Activated CD8-positive, alpha-beta memory T cell treated with anti-CD3 and anti-CD28 coated beads, Interleukin-2, amount 10 ng/mL, durations not matched to agents 7 days and 5 days (primary cell): ENCODE results near the gene SLC7A1. TPM values are rescaled to one million over a fixed set of nuclear protein-coding genes. Genes with fewer than 3 reads are reported as not detected.
A peak's percentile ranks its signal among the peaks of the same experiment; 100 is the strongest.

ENCODE experiments used
- ATAC-seq: fragments of 150-1000 bp; cut with Tn5 transposase; one replicate; pipeline ENCODE4 v1.10.0; 2021; ENCODE audit warnings: moderate library complexity
- CTCF ChIA-PET: fragments of 350-600 bp; sonication (Branson Sonifier 250); formaldehyde crosslinking; loops from one replicate; lab custom pipeline; 2021; ENCODE audit warnings: antibody characterized with exemption; lab: Charles Lee
- DNase-seq: peaks from one replicate; pipeline ENCODE4 v3.0.0-alpha.2; 2020
- H3K27ac Mint-ChIP-seq: one replicate; pipeline ENCODE4 v1.8.0; 2021; ENCODE audit warnings: mild to moderate bottlenecking, mixed read lengths
- H3K27me3 Mint-ChIP-seq: one replicate; pipeline ENCODE4 v1.8.0; 2021; ENCODE audit warnings: mixed read lengths
- H3K36me3 Mint-ChIP-seq: one replicate; pipeline ENCODE4 v1.8.0; 2021; ENCODE audit warnings: mild to moderate bottlenecking, mixed read lengths
- H3K4me1 Mint-ChIP-seq: one replicate; pipeline ENCODE4 v1.8.0; 2021; ENCODE audit warnings: mixed read lengths
- H3K4me3 Mint-ChIP-seq: one replicate; pipeline ENCODE4 v1.8.0; 2021; ENCODE audit warnings: mild to moderate bottlenecking, moderate library complexity, mixed read lengths
- H3K9me3 Mint-ChIP-seq: one replicate; pipeline ENCODE4 v1.8.0; 2022; ENCODE audit warnings: low read depth, mixed read lengths
- total RNA-seq, 2 experiments: library from RNA; stranded (reverse); gene quantifications; one replicate each; pipeline ENCODE4 v1.2.3, GENCODE V29; 2021

The SLC7A1 gene
- total RNA-seq, 2 experiments from 2014 or later, result 101 to 105 TPM

- peaks cover 42% of the 10 kb centered on the region for H3K36me3 Mint-ChIP-seq
- H3K27me3 Mint-ChIP-seq, result no peaks in the 10 kb centered on the region
- DNase-seq (no peak), ATAC-seq (peak; percentile 58)
- peaks cover 7% of the 10 kb centered on the region for H3K4me1 Mint-ChIP-seq
- H3K27ac Mint-ChIP-seq, result peak overlapping the region; percentile 22
- CTCF ChIA-PET, result no interaction called here
- H3K4me3 Mint-ChIP-seq, result no peak overlapping the region
- H3K9me3 Mint-ChIP-seq, result no peaks in the 10 kb centered on the region
These were observed 65.7 kb downstream of the SLC7A1 start for GRCh38 chr13:29529754-29530153.

GRCh38 chr13:29527916-29528315, 67.6 kb downstream of the SLC7A1 start:
- ATAC-seq (no peak), DNase-seq (no peak)
- Mint-ChIP-seq H3K27me3 (no peaks in the 10 kb centered on the region), H3K4me1 (peaks cover 7% of the 10 kb centered on the region), H3K27ac (no peak overlapping the region), H3K4me3 (no peak overlapping the region), H3K9me3 (no peaks in the 10 kb centered on the region), H3K36me3 (peaks cover 46% of the 10 kb centered on the region)
- CTCF ChIA-PET, result interaction anchor here (1.1 to 2.2 kb wide), 2 partner anchors 20 to 36 kb away, joined by 3 to 7 read pairs; no protein-coding TSS in a partner anchor

GRCh38 chr13:29527511-29527910, 68.0 kb downstream of the SLC7A1 start:
- Mint-ChIP-seq H3K4me1 (peaks cover 7% of the 10 kb centered on the region), H3K36me3 (peaks cover 42% of the 10 kb centered on the region), H3K4me3 (no peak overlapping the region), H3K27ac (no peak overlapping the region), H3K9me3 (no peaks in the 10 kb centered on the region), H3K27me3 (no peaks in the 10 kb centered on the region)
- ATAC-seq (no peak), DNase-seq (no peak)
- CTCF ChIA-PET, result interaction anchor here (2.2 kb wide), 1 partner anchor 20 kb away, joined by 7 read pairs; no protein-coding TSS in a partner anchor

GRCh38 chr13:29526741-29527140, 68.7 kb downstream of the SLC7A1 start:
- peaks cover 7% of the 10 kb centered on the region for H3K4me1 Mint-ChIP-seq
- H3K9me3 Mint-ChIP-seq, result no peaks in the 10 kb centered on the region
- peaks cover 44% of the 10 kb centered on the region for H3K36me3 Mint-ChIP-seq
- H3K27me3 Mint-ChIP-seq, result no peaks in the 10 kb centered on the region
- CTCF ChIA-PET, result interaction anchor here (2.2 kb wide), 1 partner anchor 19 kb away, joined by 7 read pairs; no protein-coding TSS in a partner anchor
- no peak overlapping the region for H3K27ac Mint-ChIP-seq
- H3K4me3 Mint-ChIP-seq, result no peak overlapping the region
- DNase-seq (no peak), ATAC-seq (no peak)

- H3K9me3 Mint-ChIP-seq, result no peaks in the 10 kb centered on the region
- H3K27ac Mint-ChIP-seq, result no peak overlapping the region
- no peaks in the 10 kb centered on the region for H3K27me3 Mint-ChIP-seq
- no peak overlapping the region for H3K4me3 Mint-ChIP-seq
- H3K4me1 Mint-ChIP-seq, result peaks cover 7% of the 10 kb centered on the region
- no peak for ATAC-seq
- no peak for DNase-seq
- CTCF ChIA-PET, result no interaction called here
- peaks cover 51% of the 10 kb centered on the region for H3K36me3 Mint-ChIP-seq
These were observed 69.7 kb downstream of the SLC7A1 start for GRCh38 chr13:29525757-29526156.

- Mint-ChIP-seq H3K4me3 (no peak overlapping the region), H3K27ac (no peak overlapping the region), H3K27me3 (no peaks in the 10 kb centered on the region), H3K36me3 (peaks cover 47% of the 10 kb centered on the region), H3K9me3 (no peaks in the 10 kb centered on the region), H3K4me1 (peaks cover 1% of the 10 kb centered on the region)
- ATAC-seq (no peak), DNase-seq (no peak)
- CTCF ChIA-PET, result no interaction called here
These were observed 70.8 kb downstream of the SLC7A1 start for GRCh38 chr13:29524641-29525040.

- H3K9me3 Mint-ChIP-seq, result no peaks in the 10 kb centered on the region
- no peak overlapping the region for H3K4me3 Mint-ChIP-seq
- ATAC-seq (no peak), DNase-seq (no peak)
- no peaks in the 10 kb centered on the region for H3K27me3 Mint-ChIP-seq
- peaks cover 44% of the 10 kb centered on the region for H3K36me3 Mint-ChIP-seq
- H3K4me1 Mint-ChIP-seq, result no peaks in the 10 kb centered on the region
- no peak overlapping the region for H3K27ac Mint-ChIP-seq
- CTCF ChIA-PET, result no interaction called here
These were observed 71.3 kb downstream of the SLC7A1 start for GRCh38 chr13:29524176-29524575.

GRCh38 chr13:29523199-29523961, 72.1 kb downstream of the SLC7A1 start:
- peaks cover 42% of the 10 kb centered on the region for H3K36me3 Mint-ChIP-seq
- no peak for DNase-seq
- no peaks in the 10 kb centered on the region for H3K4me1 Mint-ChIP-seq
- H3K27me3 Mint-ChIP-seq, result no peaks in the 10 kb centered on the region
- CTCF ChIA-PET, result interaction anchor here (1.0 kb wide), 1 partner anchor 15 kb away, joined by 4 read pairs; no protein-coding TSS in a partner anchor
- H3K9me3 Mint-ChIP-seq, result no peaks in the 10 kb centered on the region
- no peak overlapping the region for H3K27ac Mint-ChIP-seq
- H3K4me3 Mint-ChIP-seq, result no peak overlapping the region
- ATAC-seq, result no peak

GRCh38 chr13:29522044-29522685, 73.3 kb downstream of the SLC7A1 start:
- Mint-ChIP-seq H3K9me3 (no peaks in the 10 kb centered on the region), H3K4me3 (no peak overlapping the region), H3K36me3 (peaks cover 41% of the 10 kb centered on the region), H3K27ac (no peak overlapping the region), H3K27me3 (no peaks in the 10 kb centered on the region), H3K4me1 (no peaks in the 10 kb centered on the region)
- CTCF ChIA-PET, result interaction anchor here (1.0 kb wide), 1 partner anchor 14 kb away, joined by 4 read pairs; no protein-coding TSS in a partner anchor
- ATAC-seq (no peak), DNase-seq (no peak)

GRCh38 chr13:29521336-29521735, 74.2 kb downstream of the SLC7A1 start:
- no peaks in the 10 kb centered on the region for H3K9me3 Mint-ChIP-seq
- H3K36me3 Mint-ChIP-seq, result peaks cover 40% of the 10 kb centered on the region
- no peaks in the 10 kb centered on the region for H3K4me1 Mint-ChIP-seq
- no peak for DNase-seq
- H3K27me3 Mint-ChIP-seq, result no peaks in the 10 kb centered on the region
- no peak overlapping the region for H3K27ac Mint-ChIP-seq
- ATAC-seq, result no peak
- H3K4me3 Mint-ChIP-seq, result no peak overlapping the region
- CTCF ChIA-PET, result no interaction called here

- no peak for DNase-seq
These were observed 74.8 kb downstream of the SLC7A1 start for GRCh38 chr13:29520671-29521070.

GRCh38 chr13:29519921-29520320, 75.6 kb downstream of the SLC7A1 start:
- CTCF ChIA-PET, result interaction anchor here (1.5 kb wide), 1 partner anchor 12 kb away, joined by 7 read pairs; no protein-coding TSS in a partner anchor
- DNase-seq (no peak), ATAC-seq (no peak)
- no peak overlapping the region for H3K4me3 Mint-ChIP-seq
- H3K4me1 Mint-ChIP-seq, result no peaks in the 10 kb centered on the region
- H3K36me3 Mint-ChIP-seq, result peaks cover 41% of the 10 kb centered on the region
- no peak overlapping the region for H3K27ac Mint-ChIP-seq
- no peaks in the 10 kb centered on the region for H3K27me3 Mint-ChIP-seq
- H3K9me3 Mint-ChIP-seq, result no peaks in the 10 kb centered on the region

More at GRCh38 chr13:29520671-29521070, 74.8 kb downstream of the SLC7A1 start:
- Mint-ChIP-seq H3K27ac (no peak overlapping the region), H3K9me3 (no peaks in the 10 kb centered on the region), H3K27me3 (no peaks in the 10 kb centered on the region), H3K4me1 (no peaks in the 10 kb centered on the region), H3K36me3 (peaks cover 41% of the 10 kb centered on the region), H3K4me3 (no peak overlapping the region)
- no peak for ATAC-seq
- CTCF ChIA-PET, result no interaction called here

GRCh38 chr13:29516880-29517279, 78.6 kb downstream of the SLC7A1 start:
- CTCF ChIA-PET, result no interaction called here
- no peaks in the 10 kb centered on the region for H3K27me3 Mint-ChIP-seq
- no peak overlapping the region for H3K27ac Mint-ChIP-seq
- H3K4me3 Mint-ChIP-seq, result no peak overlapping the region
- DNase-seq, result no peak
- no peaks in the 10 kb centered on the region for H3K4me1 Mint-ChIP-seq
- no peak for ATAC-seq
- H3K9me3 Mint-ChIP-seq, result no peaks in the 10 kb centered on the region
- peaks cover 32% of the 10 kb centered on the region for H3K36me3 Mint-ChIP-seq

GRCh38 chr13:29516012-29516411, 79.5 kb downstream of the SLC7A1 start:
- H3K27ac Mint-ChIP-seq, result no peak overlapping the region

More at GRCh38 chr13:29516012-29516411, 79.5 kb downstream of the SLC7A1 start:
- no peaks in the 10 kb centered on the region for H3K27me3 Mint-ChIP-seq
- H3K4me3 Mint-ChIP-seq, result no peak overlapping the region
- CTCF ChIA-PET, result no interaction called here
- peaks cover 29% of the 10 kb centered on the region for H3K36me3 Mint-ChIP-seq
- H3K4me1 Mint-ChIP-seq, result no peaks in the 10 kb centered on the region
- ATAC-seq (no peak), DNase-seq (no peak)
- no peaks in the 10 kb centered on the region for H3K9me3 Mint-ChIP-seq
